Adrenal gland (tissue), 5 donors: ENCODE results near the gene RCOR3.

ENCODE experiments used
- POLR2A ChIP-seq, 2 donors: fragments of 450-650 bp; IDR thresholded peaks; one replicate each; pipeline ENCODE4 v1.6.1; 2017; ENCODE audit warnings: antibody characterized with exemption in 2 of 2, mild to moderate bottlenecking in 2 of 2, moderate library complexity in 1 of 2
- TF ChIP-seq, protein P1 (sequence below), 6 experiments: fragments of 450-650 bp in 4 of 6; fragments of 200-600 bp in 2 of 6; sonication (generic) in 1 of 6; IDR thresholded peaks; 1 replicate in 5 of 6; 2 replicates in 1 of 6; pipeline versions ENCODE4 v1.5.1 to v1.8.0; 2016 to 2021; ENCODE audit warnings: antibody characterized with exemption in 6 of 6, mild to moderate bottlenecking in 2 of 6, moderate library complexity in 1 of 6
- donor health status: DM: no; HTN: no; CAD: no.

DNA sequence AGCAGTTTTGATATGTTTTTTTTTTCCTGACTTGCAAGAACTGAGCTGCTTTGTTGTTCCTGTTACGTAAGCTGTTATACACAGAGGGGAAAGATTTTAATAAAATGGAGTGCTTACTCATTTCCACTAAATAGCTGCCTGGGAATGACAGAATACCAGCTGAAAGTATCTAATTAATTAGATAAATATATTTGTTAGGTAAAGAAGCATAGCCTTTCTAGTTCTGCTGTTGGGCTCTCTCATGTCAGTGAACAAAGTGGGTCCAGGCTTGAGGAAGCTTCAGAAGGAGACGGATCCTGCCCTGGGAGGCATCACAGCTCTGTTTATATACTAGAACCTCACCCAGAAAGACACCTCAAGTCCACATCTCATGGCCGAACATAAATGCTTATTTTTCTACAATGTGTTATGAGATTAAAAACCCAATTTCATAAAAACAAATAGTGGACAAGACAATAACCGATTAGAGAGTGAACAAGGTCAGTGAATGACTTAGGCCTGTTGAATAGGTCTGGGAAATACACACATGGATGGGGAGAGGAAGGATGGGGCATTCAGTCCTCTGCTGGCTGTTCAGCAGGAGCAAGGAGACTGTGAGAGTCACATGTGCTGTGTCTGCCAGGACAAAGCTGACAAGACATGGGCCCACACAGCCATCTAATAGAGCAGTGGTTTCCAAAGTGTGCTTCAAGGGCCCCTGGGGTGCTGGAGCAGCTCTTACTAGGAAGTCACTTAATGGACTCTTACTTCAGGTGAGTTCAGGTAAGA, 88.1 kb downstream of the RCOR3 start:
- TF ChIP-seq, protein P1, sequence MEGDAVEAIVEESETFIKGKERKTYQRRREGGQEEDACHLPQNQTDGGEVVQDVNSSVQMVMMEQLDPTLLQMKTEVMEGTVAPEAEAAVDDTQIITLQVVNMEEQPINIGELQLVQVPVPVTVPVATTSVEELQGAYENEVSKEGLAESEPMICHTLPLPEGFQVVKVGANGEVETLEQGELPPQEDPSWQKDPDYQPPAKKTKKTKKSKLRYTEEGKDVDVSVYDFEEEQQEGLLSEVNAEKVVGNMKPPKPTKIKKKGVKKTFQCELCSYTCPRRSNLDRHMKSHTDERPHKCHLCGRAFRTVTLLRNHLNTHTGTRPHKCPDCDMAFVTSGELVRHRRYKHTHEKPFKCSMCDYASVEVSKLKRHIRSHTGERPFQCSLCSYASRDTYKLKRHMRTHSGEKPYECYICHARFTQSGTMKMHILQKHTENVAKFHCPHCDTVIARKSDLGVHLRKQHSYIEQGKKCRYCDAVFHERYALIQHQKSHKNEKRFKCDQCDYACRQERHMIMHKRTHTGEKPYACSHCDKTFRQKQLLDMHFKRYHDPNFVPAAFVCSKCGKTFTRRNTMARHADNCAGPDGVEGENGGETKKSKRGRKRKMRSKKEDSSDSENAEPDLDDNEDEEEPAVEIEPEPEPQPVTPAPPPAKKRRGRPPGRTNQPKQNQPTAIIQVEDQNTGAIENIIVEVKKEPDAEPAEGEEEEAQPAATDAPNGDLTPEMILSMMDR (IDR thresholded peaks at IDR 0.05), result no peak
- TF ChIP-seq POLR2A (IDR thresholded peaks at IDR 0.05), result no peak
